ENCODE results near the gene CD164L2. TPM values are rescaled to one million over a fixed set of nuclear protein-coding genes. Genes with fewer than 3 reads are reported as not detected.
"Not testable (repeated sequence)": the region's sequence is repeated elsewhere in the genome, so short reads cannot be mapped to it uniquely, and the experiment has no call there.

Gene CD164L2
- total RNA-seq: not detected

GRCh38 chr1:27383039-27383605 is at the start of gene CD164L2:
CD164L2 (minus strand) TSS chr1:27383333; CDS start chr1:27383239, 94 bp downstream.
- Histone ChIP-seq H3K36me3 (no peaks in the 10 kb centered on the region), H3K27me3 (peaks cover 22% of the 10 kb centered on the region), H3K4me1 (peaks cover 0 to 7% (median 0%) of the 10 kb centered on the region in 3 donors), H3K4me3 (no peak within 1 kb of the TSS), H3K9me3 (no peaks in the 10 kb centered on the region), H3K27ac (no peak within 1 kb of the TSS)
- no peak for TF ChIP-seq POLR2A (IDR thresholded peaks at IDR 0.05)
- no peak for TF ChIP-seq POLR2AphosphoS5 (IDR thresholded peaks at IDR 0.05)
- TF ChIP-seq EP300 (IDR thresholded peaks at IDR 0.05): no peak
- TF ChIP-seq, protein P1, sequence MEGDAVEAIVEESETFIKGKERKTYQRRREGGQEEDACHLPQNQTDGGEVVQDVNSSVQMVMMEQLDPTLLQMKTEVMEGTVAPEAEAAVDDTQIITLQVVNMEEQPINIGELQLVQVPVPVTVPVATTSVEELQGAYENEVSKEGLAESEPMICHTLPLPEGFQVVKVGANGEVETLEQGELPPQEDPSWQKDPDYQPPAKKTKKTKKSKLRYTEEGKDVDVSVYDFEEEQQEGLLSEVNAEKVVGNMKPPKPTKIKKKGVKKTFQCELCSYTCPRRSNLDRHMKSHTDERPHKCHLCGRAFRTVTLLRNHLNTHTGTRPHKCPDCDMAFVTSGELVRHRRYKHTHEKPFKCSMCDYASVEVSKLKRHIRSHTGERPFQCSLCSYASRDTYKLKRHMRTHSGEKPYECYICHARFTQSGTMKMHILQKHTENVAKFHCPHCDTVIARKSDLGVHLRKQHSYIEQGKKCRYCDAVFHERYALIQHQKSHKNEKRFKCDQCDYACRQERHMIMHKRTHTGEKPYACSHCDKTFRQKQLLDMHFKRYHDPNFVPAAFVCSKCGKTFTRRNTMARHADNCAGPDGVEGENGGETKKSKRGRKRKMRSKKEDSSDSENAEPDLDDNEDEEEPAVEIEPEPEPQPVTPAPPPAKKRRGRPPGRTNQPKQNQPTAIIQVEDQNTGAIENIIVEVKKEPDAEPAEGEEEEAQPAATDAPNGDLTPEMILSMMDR (IDR thresholded peaks at IDR 0.05): no peak
- WGBS, 2 donors (ENCODE audit: low coverage in 1 of 2): 80% methylated on average over 1 of the region's 43 CpGs; no CpG with 5 or more reads in 1 of the 2 donors
- ATAC-seq: peak; percentile 29

DNA sequence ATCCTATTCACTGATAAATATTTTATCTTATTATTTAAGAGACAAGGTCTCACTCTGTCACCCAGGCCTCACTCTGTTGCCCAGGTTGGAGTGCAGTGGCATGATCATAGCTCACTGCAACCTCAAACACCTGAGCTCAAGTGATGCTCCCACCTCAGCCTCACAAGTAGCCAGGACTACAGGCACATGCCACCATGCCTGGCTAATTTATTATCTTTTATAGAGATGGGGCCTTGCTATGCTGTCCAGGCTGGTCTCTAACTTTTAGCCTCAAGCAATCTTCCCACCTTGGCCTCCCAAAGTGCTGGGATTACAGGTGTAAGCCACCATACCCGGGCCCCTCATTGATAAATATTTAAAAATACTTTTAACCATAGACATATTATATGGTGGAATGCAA is 49.6 kb upstream of the CD164L2 start:
- ATAC-seq, H3K4me3 ChIP-seq, H3K36me3 ChIP-seq, H3K9me3 ChIP-seq, H3K27me3 ChIP-seq: not testable (repeated sequence)
- H3K27ac ChIP-seq: peak overlapping the region in 3 of 4 donors; percentile 31 to 71 (median 64)
- WGBS, 2 donors (ENCODE audit: low coverage in 1 of 2): 50 to 67% methylated on average over 1 of the region's 1 CpG
- peaks cover 68 to 98% (median 86%) of the 10 kb centered on the region in 3 donors for H3K4me1 ChIP-seq

DNA sequence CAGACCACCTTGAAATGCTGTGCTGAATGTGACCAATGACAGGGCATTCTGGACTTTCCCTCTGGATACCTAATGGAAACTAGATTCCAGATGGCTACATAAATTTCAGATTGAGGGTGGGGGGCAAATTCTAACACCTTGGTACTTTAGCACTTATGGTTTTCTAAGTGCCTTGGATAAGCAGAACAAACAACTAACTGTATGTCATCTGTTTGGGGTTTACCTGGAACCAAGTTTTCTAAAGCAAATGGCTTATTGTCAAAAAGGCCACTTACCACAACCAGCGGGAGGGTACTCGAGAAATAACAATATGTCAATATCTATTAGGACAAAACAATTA is 48.4 kb upstream of the CD164L2 start:
- no peak for ATAC-seq
- H3K4me1 ChIP-seq: peaks cover 68 to 98% (median 82%) of the 10 kb centered on the region in 3 donors
- H3K4me3 ChIP-seq: no peak overlapping the region
- H3K36me3 ChIP-seq: peaks cover 0 to 9% of the 10 kb centered on the region in 2 donors
- WGBS, 2 donors (ENCODE audit: low coverage in 1 of 2): 96 to 100% methylated on average over 2 of the region's 2 CpGs
- H3K27me3 ChIP-seq: no peaks in the 10 kb centered on the region
- TF ChIP-seq EP300 (IDR thresholded peaks at IDR 0.05) (no peak), POLR2AphosphoS5 (IDR thresholded peaks at IDR 0.05) (no peak), POLR2A (IDR thresholded peaks at IDR 0.05) (no peak)
- TF ChIP-seq, protein P1 (IDR thresholded peaks at IDR 0.05): no peak
- H3K9me3 ChIP-seq: no peaks in the 10 kb centered on the region
- peak overlapping the region; percentile 78 to 88 (median 85) for H3K27ac ChIP-seq

DNA sequence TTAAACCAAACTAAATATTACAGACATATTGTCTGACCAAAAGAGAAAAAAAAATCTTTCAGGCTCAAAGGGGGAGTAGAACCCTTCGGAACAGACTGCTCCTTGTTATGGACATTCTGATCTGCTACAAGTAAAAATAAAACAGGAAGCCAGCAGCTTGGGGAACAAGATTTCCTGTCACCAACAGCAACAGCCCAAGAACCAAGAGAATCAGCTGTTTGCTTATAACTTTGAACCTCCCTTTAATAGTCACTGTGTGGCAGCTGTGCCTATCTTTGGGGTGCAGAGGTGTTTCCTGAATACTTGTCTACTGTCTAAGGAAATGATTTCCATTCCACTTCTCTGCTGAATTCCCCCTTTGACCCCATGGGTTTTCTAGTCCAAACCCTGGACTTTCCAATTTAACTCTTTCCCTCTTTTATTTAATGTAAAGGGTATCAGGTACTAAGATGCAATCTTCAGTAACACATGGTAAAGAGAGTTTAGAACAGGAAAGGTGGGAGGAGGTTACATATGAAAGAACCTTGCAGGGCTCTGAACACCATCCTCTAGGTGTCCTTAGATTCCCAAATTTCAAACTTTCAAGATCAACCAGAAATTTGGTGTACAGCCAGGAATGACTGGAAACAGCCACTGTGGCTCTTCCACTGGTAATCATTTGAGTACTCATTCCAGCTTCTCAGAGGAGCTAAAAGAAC is 47.9 kb upstream of the CD164L2 start:
- Histone ChIP-seq H3K36me3 (peaks cover 0 to 12% of the 10 kb centered on the region in 2 donors), H3K27ac (peak overlapping the region; percentile 78 to 88 (median 85)), H3K4me1 (peaks cover 62 to 98% (median 78%) of the 10 kb centered on the region in 3 donors), H3K27me3 (no peaks in the 10 kb centered on the region), H3K4me3 (peak overlapping the region in 1 of 2 donors; percentile 22), H3K9me3 (no peaks in the 10 kb centered on the region)
- TF ChIP-seq POLR2AphosphoS5 (IDR thresholded peaks at IDR 0.05) (peak; percentile 65), POLR2A (IDR thresholded peaks at IDR 0.05) (no peak)
- TF ChIP-seq, protein P1 (IDR thresholded peaks at IDR 0.05): peak in 2 of 4 experiments; percentile 16 to 43
- 0 to 10% methylated on average over 1 of the region's 1 CpG for WGBS, 2 donors (ENCODE audit: low coverage in 1 of 2)
- ATAC-seq: peak; percentile 42

DNA sequence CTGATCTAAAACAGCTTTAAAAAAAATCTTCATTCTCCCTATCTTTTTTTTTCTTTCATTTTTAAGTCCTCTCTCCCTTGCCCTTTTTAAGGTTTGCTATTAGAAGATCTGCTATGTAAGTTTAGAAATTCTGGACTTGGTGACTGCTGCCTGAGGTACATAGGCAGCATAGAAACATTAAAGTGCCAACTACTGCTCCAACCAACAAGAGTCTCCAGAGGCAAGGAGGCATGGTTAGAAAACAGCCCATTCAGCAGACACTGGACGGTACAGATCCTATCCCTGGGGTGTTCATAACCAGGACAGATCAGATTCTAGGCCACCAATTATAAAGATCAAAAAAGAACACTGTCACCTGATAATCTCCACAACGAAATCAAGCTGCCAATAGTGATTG is 45.9 kb upstream of the CD164L2 start:
- Histone ChIP-seq H3K27me3 (no peaks in the 10 kb centered on the region), H3K4me1 (peaks cover 51 to 98% (median 64%) of the 10 kb centered on the region in 3 donors), H3K36me3 (peaks cover 0 to 28% of the 10 kb centered on the region in 2 donors), H3K9me3 (no peaks in the 10 kb centered on the region), H3K4me3 (peak overlapping the region; percentile 10 to 44), H3K27ac (peak overlapping the region; percentile 84 to 88 (median 86))
- 0 to 6% methylated on average over 2 of the region's 2 CpGs for WGBS, 2 donors (ENCODE audit: low coverage in 1 of 2)
- no peak for TF ChIP-seq EP300 (IDR thresholded peaks at IDR 0.05)
- no peak for TF ChIP-seq POLR2A (IDR thresholded peaks at IDR 0.05)
- TF ChIP-seq, protein P1 (IDR thresholded peaks at IDR 0.05): no peak
- TF ChIP-seq POLR2AphosphoS5 (IDR thresholded peaks at IDR 0.05): no peak
- ATAC-seq: peak; percentile 40

Measured in gastroesophageal sphincter (tissue), 4 donors.